HG02763 (cell line): ENCODE data around the gene PRDM16.

ENCODE experiments used
- ATAC-seq: cut with Tn5 transposase; IDR thresholded peaks from one replicate; pipeline ENCODE4 v1.9.1; 2021; ENCODE audit warnings: mild to moderate bottlenecking, moderate library complexity; ENCODE audit not compliant: unreplicated experiment

Gene PRDM16

DNA sequence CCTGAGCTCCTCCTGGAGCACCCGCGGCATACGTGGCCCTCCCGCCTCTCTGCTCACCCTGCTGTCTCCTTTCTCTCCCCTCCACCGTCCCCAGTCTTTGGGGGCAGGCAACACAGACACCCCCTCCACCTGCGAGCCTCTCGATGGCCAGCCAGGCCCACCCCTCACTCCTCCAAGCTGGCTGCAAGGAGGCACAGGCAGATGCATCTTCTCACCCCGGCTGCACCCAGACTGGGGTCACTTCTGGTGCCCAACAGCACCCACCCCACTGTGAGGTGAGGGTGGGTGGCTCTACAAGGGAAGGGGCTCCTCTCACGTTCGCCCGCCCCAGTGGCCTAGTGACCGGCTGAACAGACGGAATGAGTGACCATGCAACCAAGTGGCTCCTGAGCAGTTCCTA lies 277.5 kb downstream of the PRDM16 start:
- no peak for ATAC-seq

DNA sequence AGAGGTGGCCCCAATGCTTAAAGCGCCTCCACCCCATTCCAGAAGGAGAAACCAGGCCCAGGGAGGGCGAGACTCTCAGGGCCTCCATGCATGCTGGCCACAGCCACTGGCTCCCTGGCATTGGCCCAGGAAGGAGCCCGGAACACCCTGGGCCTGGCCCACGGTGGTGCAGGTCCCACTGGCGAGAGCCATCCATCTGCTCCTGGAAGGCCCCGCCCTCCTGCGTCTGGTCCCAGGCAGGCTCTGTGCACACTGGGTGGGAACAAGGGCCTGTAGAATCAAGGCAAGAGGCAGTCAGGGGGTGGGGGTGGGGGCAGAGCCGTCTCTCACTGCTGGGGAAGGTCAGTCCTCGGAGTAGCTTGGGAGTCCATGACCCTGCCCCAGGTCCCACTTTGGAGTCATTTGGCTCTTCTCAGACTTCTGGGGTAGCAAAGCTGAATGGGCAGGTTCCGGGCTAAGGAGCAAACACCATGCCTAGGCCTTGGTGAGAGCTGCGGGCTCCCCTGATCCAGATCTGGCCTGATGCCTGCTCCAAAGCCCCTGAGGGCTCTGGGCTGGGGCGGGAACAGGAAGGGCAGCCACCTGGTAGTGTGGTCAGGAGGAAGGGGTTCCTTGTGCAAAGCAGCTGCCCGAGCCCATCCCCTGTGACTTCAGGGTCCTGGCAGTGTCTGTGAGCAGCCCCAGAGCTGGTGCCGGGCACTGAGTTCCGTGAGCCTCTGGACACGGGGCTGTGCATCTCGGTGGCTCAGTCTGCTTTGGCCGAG lies 278.4 kb downstream of the PRDM16 start:
- no peak for ATAC-seq

DNA sequence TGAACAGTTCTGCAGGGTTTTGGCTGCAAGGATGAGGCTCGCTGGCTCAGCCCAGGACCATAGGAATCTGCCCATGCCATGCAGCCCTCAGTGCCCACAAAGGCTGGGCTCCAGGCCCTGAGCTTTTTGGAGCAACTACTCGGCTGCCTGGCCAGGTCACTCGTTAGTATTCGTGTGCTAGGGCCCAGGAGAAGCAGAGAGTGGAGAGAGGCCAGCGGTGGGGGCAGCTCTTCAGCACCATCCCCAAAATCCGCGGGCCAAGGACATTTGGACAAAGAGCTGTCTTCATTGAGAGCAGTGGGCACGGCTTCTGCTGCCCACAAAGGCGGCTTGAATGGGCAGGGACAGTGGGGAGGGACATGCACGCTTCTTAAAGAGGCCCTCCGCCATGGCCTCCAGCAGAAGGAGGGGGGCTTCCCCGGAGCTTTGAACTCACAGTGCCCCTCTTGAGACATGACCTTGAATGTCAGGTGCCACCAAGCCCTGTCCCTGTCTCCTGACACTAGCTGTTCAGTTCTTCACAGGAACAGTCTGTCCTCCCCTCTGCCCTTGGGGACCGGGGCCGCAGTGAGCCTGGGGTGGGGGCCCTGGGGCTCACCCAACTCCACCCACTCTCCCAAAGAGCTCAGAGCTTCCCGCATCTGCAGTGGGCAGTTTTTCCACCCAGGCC lies 279.3 kb downstream of the PRDM16 start:
- ATAC-seq, result no peak

DNA sequence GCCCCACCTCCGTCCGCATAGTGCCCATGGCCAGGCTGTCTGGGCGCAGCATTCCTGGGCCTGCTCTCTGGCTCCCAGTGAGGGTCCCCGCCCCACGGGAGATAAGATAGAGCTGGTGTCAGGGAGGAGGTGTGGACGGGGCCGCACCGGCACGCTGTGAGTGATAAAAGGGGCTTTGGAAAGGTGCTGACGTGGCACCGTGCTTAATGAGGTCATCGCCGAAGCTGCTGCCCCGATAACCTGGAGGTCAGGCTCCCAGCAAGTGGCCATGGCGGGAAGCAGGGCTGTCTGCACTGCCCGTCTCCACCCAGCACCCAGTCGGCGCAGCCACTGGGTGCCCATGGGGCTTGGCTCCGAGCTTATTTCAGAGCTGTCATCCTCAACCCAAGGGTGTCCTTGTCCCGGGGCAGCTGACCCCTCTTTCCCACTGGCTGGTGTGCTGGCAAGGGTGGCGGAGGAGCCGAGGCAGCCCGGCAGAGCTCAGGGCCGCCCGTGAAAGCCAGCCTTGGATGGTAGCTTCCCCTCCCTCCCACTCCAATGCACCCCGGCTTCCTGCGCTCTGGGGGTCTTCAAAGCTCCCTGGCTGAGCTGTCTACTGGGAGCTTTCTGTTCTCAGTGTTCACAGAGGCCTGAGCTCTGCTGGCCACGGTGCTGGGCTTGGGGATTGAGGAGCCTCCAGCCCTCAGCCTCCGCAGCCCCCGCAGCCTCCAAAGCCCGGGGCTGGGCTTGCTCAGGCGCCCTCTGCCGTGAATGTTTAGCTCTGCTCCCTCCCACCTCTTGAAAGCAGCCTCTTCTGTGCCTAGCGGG lies 280.4 kb downstream of the PRDM16 start:
- no peak for ATAC-seq

DNA sequence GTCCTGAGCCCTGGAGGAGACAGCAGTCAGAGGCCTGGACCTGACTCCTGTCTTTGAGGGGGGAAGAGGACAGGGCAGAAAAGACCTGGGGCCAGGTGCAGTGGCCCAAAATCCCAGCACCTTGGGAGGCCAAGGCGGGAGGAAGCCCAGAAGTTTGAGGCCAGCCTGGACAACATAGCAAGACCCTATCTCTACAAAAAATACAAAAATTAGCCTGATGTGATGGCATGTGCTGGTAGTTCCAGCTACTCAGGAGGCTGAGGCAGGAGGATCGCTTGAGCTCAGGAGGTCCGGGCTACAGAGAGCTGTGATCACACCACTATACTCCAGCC lies 280.9 kb downstream of the PRDM16 start:
- ATAC-seq, result no peak

DNA sequence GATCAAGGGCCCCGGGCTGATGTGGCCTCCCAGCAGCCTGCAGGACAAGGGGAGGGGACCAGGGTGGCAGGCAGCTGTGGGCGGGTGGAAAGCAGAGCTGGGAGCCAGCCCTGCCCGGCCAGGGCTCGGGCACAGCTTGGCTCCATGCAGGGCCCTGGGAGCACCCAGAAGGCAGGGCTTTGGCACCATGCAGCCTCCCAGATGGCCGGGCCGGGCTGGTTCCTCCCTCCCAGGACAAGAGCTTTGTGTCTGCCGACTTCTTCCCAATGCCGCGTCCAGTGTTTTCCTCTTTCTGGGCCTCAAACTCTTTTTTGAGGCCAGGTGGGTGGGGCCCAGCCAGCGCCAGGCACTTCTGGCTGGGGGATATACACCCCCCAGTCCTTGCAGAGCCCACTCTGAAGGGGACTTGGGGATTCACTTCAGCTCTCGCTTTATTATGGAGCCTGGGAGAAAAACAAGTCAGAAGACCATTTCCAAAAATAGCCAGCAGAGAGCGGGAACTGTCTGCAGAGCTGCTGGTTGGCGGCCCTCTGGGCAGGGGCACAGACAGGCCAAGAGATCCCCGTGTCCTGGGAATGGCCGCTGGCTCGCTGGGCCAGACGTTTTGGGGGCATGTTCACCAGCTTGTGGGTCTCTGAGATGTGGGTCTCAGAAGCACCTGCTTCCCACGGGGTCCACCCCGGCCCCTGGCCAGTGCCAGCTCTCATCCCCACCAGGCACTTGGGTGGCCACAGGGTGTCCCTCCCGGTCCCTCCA lies 281.7 kb downstream of the PRDM16 start:
- ATAC-seq, result no peak

DNA sequence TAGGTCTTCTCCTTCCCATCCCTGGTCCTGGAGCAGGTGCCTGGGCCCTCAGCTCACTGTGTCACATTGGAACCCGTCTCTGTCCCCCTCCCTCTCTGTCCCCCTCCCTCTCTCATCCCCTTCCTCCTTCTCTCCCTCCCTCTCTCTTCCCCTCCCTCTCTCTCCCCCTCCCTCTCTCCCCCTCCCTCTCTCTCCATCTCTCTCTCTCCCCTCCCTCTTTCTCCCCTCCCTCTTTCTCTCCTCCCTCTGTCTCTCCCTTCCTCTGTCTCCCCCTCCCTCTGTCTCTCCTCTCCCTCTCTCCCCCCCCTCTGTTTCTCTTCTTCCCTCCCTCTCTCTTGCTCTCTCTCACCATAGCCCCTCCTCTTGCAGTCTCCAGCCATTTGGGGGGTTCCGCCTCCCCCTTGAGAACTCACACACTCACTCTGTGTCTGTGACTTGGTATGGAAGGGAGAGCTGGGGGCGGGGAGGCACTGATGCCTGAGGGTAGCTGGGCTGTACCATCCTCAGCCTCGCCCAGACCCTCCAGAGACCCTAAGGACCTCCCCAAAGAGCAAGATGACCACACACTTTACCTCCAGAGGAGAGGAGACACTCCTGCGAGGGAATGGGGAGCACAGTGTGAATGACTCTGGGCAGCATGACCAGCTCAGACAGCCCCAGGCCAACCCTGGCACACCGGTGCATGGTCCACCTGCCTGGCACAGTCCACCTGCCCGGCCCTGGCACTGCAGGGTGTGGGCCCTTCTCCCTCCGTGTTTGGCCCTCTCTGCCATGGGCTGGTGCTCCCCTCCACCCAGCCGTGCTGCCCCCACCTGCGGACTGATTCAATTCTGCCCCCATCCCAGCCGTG lies 282.7 kb downstream of the PRDM16 start:
- ATAC-seq, result no peak

DNA sequence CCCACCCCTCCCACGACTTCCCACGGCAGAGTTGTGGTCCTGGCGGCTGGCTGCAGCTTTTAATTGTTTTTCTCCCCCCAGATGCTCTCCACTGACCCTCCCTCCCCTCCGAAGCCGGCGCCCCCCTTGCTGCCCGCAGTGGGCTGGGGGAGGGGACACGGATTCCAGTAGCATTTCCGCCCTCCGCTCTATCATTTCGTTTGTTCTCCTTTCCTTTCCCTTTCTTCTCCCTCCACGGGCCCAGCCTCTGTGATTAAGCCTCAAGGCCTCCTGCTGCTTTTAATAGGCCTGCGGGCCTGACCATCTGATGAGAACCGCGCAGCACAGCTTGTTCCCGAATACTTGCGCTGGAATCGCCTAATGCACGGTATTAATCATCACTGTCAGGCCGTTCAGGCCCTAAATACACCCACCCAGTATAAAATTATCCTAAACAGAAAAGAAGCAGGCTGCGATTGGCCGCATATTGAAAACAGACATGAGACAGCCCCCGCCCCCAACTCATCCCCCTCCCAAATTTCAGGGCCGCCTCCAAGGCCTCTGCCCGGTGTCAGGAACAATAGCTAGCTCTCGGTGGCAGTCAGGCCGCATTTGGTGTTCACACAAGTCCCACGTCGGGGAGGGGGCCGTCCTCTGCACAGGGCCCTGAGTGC lies 283.4 kb downstream of the PRDM16 start:
- no peak for ATAC-seq

DNA sequence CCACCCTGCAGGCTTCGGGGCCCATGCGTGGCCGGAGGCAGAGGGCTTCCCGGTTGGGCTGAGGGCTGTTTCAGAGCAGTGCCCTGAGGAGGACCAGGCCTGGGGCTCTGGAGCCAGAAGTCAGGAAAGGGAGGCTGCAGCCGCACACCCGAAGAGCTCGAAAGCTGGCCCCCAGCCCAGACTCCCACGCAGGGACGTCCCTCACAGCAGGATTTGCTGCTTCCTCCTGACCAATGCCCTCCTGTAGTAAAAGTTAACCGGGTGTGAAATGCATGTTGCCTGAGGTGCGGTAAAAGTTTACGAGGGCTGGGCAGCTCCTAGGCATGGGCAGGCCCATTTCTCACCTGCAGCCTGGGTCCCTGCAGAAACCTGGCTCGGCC lies 283.9 kb downstream of the PRDM16 start:
- ATAC-seq, result no peak

DNA sequence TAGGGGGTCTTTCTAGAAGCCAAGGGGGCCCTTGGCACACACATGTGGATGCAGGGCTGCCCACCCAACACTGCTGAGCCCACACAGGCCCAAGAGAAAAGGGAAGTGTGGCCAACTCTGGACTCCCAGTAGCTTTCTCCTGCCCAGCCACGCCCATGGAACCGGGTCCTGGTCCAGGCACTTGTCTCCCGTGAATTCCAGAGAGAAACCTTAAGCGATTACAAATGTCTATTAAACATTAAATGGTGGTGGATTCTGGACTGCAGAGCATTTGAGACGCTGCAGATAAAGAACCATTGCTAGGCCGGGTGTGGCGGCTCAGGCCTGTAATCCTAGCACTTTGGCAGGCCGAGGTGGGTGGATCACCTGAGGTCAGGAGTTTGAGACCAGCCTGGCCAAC lies 284.9 kb downstream of the PRDM16 start:
- no peak for ATAC-seq

DNA sequence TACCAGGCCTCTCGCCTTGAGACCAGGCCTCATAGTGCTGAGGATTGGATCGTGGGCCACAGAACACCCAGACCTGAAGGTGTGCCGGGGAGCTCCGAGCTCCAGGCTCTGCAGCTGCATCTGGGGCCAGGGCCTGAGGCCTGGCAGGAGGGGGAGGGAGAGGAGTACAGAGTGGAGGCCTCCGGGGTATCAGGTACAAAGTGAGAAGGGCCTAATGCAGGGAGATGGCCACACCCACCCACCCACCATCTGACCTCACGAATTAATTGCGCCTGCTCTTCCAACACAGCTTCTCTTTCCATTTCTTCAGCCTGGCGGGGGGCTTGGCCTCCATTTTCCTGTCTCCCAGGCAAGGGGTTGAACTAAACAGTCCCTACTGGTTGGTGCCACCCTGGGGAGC lies 286.1 kb downstream of the PRDM16 start:
- ATAC-seq, result no peak

DNA sequence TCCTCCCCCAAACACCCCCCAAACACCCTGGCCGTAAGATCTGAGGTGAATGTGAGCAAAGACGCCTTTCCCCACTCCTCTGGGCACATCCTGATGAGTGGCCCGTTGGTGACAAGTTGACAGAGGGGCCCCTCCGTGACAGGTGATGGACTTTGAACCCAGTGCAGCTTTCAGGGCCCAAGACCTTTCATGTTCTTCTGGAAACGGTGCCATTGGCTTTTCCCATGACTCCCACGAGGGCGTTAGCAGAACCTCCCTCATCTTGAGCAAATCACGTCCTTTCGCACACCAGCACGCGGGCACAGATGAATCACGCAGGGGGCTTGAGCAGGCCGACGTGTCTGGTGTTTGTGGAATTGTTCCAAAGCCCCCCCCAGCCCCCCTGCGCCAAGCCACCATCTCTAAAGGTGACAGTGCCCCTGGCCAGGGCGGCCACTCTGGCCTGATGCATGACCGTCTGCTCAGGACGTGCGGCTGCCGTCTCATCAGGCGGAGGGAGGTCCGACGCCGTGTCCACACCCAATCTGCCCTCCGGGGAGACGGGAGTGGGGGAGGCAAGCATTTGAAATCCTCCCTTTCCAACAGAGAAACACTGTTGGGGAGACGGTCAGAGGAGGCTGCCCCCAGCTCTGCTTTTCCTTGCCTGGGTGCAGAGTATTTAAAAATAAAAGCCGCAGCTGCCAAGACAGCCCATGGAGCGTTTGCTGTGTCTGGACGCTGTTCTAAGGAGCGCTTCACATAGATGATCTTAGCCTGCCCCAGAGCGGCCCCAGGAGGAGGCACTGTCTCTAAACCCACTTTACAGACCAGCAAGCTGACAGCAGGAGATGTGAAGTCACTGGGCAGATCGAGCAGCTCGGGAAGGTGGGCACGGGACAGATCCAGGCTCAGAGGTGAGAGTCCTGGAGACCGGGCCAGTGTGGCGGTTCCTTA lies 287.2 kb downstream of the PRDM16 start:
- ATAC-seq, result no peak

DNA sequence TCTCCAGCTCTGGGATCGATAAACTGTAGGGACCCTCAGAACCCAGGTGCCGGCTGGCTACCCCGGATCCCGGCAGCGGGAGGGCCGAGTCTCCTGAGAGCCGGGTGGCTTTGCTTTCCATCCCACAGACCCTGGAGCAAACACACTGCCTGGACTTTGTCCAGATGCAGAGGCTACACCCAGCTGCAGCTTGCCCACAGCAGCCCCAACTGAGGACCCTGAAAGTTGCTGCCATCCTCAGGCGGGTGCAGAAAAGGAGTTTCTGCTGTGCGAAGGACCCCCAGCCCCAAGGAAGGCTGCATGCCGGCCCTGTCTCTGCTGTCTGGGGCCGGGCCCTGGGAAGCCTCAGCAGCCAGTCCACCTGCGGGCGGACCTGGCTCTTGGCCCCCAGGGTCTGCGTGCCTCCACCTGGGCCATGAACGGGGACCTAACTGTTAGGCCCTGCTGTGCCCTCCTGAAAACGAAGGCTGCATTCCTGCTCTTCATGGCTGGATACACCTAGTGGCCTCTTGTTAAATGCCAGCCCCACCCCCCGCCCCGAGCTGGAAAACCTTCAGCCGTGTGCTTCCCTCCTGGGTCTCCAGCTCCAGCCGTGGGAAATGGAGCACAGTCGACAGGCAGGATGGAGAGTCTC lies 287.9 kb downstream of the PRDM16 start:
- no peak for ATAC-seq

DNA sequence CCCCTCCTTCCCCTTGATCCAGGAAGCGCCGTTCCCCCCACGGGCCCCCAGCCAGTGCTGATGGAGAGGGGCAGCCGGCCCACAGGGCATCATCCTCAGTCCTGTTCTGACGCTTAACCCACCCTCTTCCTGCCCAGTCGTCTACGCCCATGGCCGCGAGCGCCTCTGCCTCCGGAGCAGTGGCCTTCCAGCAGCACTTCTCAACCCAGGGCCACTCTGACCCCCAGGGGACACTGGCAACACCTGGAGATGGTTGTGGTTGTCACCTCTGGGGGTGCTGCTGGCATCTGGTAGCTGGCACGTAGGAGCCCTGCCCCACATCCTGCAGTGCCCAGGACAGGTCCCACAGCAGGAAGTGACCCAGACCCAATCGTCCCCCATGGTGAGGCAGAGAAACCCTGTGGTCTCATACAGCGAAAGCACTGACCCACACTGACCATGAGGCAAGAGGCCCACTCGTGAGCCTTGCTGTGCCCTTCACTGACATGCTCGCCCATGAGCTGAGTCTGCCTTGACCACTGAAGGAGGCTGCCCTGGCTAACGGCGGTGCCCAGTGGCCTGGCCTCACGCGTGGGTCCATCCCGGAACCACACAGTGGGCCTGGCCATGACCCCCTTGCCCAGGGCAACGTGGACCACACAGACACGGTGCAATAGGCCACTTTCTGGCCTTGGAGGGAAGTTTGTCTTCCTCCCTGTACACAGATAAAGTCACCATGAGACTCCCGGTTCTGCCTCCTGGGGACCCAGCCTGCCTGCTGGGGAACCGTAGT lies 288.7 kb downstream of the PRDM16 start:
- no peak for ATAC-seq

DNA sequence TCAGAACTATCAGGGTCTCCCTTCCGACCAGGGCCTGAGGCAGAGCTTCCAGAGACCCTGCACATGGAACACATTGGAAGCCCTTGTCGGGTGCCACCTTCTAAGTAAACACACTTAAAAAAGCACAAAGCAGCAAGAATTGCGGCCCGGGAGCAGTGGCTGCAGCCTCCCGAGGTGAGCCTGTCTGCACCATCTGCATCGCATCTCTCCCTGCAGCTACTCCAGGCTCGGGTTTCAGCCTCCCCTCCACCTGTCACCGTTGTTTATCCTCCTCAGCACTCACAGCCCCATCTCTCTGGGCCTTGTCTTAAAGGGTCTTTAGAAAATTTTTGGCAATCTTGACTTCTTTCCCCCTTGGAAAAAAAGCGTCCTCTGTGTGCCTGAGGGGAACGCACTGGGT lies 290.3 kb downstream of the PRDM16 start:
- no peak for ATAC-seq

DNA sequence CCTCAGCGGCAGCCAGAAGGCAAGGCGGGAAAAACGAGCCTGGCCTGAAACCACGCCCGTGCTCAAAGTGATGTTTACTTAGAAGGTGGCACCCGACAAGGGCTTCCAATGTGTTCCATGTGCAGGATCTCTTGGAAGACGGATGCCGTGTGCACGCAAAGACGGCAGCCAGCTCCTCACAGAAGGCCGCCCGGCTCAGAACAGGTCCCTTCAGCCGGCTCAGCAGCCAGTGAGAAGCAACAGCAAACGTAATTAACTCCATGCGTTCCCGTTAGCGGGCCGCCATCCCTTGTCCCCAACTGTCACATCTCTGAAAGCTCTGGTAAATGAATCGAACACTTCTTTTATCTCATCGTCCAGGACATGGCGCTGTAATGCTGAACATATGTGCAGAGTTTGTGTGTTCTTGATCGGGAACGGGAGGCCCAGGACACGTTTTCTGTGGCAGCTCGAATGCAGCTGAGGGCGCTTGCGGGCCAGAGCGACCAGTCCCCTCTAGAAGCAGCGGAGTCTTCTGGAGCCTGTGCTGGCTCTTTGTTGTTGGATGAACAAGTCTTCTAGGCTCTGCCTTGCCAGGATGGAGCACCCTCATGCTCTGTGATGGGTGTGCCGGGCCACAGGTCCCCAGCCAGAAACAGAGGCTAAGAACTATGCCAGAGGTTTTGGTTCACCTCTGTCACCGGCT lies 290.9 kb downstream of the PRDM16 start:
- no peak for ATAC-seq

DNA sequence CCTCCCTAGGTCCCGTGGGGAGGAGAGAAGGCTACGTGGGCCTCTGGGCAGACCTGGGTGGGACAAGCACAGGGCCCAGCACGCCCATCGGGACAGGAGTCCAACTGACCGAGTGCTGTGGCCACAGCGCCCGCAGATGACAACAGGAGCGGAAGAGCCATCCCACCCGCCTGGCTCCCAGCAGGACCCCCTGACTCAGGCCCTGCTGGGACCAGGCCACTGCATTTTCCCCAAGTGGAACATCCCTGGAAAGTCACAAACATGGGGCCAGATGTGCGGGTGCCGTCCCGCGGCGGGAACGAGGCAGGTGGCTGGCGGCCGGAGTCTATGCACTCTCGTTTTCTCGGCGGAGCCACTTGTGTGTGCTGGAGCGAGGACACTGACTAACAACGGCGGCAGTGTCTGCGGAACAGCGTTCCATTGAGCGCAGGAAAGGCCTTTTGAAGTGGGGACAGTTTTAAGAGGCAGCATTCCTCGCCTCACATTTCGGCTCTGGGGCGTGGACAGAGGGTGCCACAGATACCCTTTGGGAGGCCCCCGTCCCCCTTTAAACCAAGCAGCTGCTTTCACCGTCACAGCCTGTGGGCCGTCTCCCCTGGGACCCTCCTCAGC lies 291.7 kb downstream of the PRDM16 start:
- no peak for ATAC-seq
